K562 (cell line): ENCODE data around the gene PNMA8B. TPM values are rescaled to one million over a fixed set of nuclear protein-coding genes. Genes with fewer than 3 reads are reported as not detected.

Source experiments
- ATAC-seq: fragments of 200-7000 bp; cut with Tn5 transposase; 3 replicates; pipeline ENCODE4 v1.9.1; 2020; ENCODE audit warnings: moderate library complexity
- BruUV-seq: library from RNA; stranded (reverse); fragments of 400-500 nt; replicated peaks from 2 replicates; lab custom pipeline; 2021; lab: Mats Ljungman, UMichigan
- CTCF ChIA-PET: fragments of 300-600 bp; formaldehyde crosslinking; extraction: SDS; loops from one replicate; lab custom pipeline; 2021; ENCODE audit warnings: low intra/inter-chr PET ratio; lab: Yijun Ruan, JAX
- POLR2A ChIA-PET: fragments of 300-600, 350-650 bp; sonication (Branson Sonifier 250); formaldehyde crosslinking; extraction: SDS; loops from one replicate; lab custom pipeline; 2021; ENCODE audit warnings: antibody characterized with exemption, inconsistent platforms; lab: Yijun Ruan, JAX
- DNase-seq, 4 experiments: peaks; one replicate each; pipeline versions ENCODE4 v3.0.0 to v3.0.0-alpha.2; 2011 to 2018; ENCODE audit warnings: low spot score in 3 of 4, mixed read lengths in 3 of 4; ENCODE audit errors: extremely low read depth in 1 of 4
- FAIRE-seq: peaks from 2 replicates; lab custom pipeline; 2011; peaks lifted over from hg19 to GRCh38; lab: Jason Lieb, UNC
- H2AFZ ChIP-seq: 2 replicates; pipeline ENCODE4 v1.6.0; 2011; ENCODE audit warnings: low read depth, low read length, control low read depth, inconsistent platforms
- H3K27ac ChIP-seq: fragments of 200-600 bp; 3 replicates; pipeline ENCODE4 v1.8.0; 2011; ENCODE audit warnings: low read depth, mild to moderate bottlenecking, control low read depth, inconsistent platforms, low read length, moderate library complexity, mixed read lengths; ENCODE audit errors: extremely low read depth
- H3K27me3 ChIP-seq, 2 experiments: fragments of 300-600 bp in 1 of 2; 2 replicates in 1 of 2; 3 replicates in 1 of 2; pipeline versions ENCODE4 v1.6.0 to v1.8.0; 2011; ENCODE audit warnings: inconsistent platforms in 2 of 2, low read length in 2 of 2, mild to moderate bottlenecking in 1 of 2, mixed read lengths in 1 of 2, moderate library complexity in 1 of 2; ENCODE audit not compliant: control insufficient read depth in 2 of 2, insufficient read depth in 2 of 2
- H3K36me3 ChIP-seq: fragments of 300-600 bp; 3 replicates; pipeline ENCODE4 v1.8.0; 2011; ENCODE audit warnings: mild to moderate bottlenecking, low read length, inconsistent platforms; ENCODE audit not compliant: control insufficient read depth, insufficient read depth
- H3K4me1 ChIP-seq, 2 experiments: fragments of 200-600 bp in 1 of 2; replicated peaks in 1 of 2; 2 replicates in 1 of 2; 3 replicates in 1 of 2; pipeline versions ENCODE4 v1.5.1 to v1.8.0; 2011; ENCODE audit warnings: inconsistent platforms in 2 of 2, low read length in 2 of 2, mild to moderate bottlenecking in 1 of 2, mixed read lengths in 1 of 2, moderate library complexity in 1 of 2; ENCODE audit not compliant: control insufficient read depth in 2 of 2, insufficient read depth in 2 of 2
- H3K4me2 ChIP-seq: 2 replicates; pipeline ENCODE4 v1.6.1; 2011; ENCODE audit warnings: low read length, control low read depth, inconsistent platforms, mixed read lengths; ENCODE audit not compliant: insufficient read depth
- H3K4me3 ChIP-seq: fragments of 200-600 bp; sonication (generic), shearing (Covaris generic); 2 replicates; pipeline ENCODE4 v1.5.1; 2016; ENCODE audit warnings: control low read depth, inconsistent platforms
- H3K79me2 ChIP-seq: fragments of 200-600 bp; 3 replicates; pipeline ENCODE4 v1.8.0; 2011; ENCODE audit warnings: low read length, inconsistent platforms; ENCODE audit not compliant: control insufficient read depth, insufficient read depth
- H3K9ac ChIP-seq, 2 experiments: 2 replicates each; pipeline versions ENCODE4 v1.6.0 to v1.6.1; 2011; ENCODE audit warnings: low read depth in 2 of 2, low read length in 2 of 2, control low read depth in 1 of 2, inconsistent platforms in 1 of 2, mild to moderate bottlenecking in 1 of 2, mixed read lengths in 1 of 2; ENCODE audit not compliant: insufficient read depth in 1 of 2
- H3K9me1 ChIP-seq: one replicate; pipeline ENCODE4 v1.6.0; 2011; ENCODE audit warnings: inconsistent platforms, mild to moderate bottlenecking, low read length, moderate library complexity; ENCODE audit not compliant: control insufficient read depth, insufficient read depth
- H3K9me3 ChIP-seq: replicated peaks from 2 replicates; pipeline ENCODE4 v1.5.1; 2011; ENCODE audit warnings: low read depth, low read length, inconsistent platforms; ENCODE audit not compliant: control insufficient read depth, insufficient read depth
- H4K20me1 ChIP-seq: replicated peaks from 2 replicates; pipeline ENCODE4 v1.6.1; 2011; ENCODE audit warnings: low read length, inconsistent platforms, mixed read lengths; ENCODE audit not compliant: control insufficient read depth, insufficient read depth
- ARID3A ChIP-seq: IDR thresholded peaks from 2 replicates; pipeline ENCODE4 v1.6.1; 2012; ENCODE audit warnings: low read depth, low read length, improper control_type of control experiment, borderline replicate concordance
- CTCF ChIP-seq, 3 experiments: IDR thresholded peaks in 2 of 3; conservative IDR thresholded peaks in 1 of 3; 2 replicates each; pipeline ENCODE4 v1.5.1; 2011 to 2012; ENCODE audit warnings: low read length in 3 of 3, mild to moderate bottlenecking in 3 of 3, control low read depth in 2 of 3, improper control_type of control experiment in 1 of 3, inconsistent platforms in 1 of 3, low read depth in 1 of 3, mixed read lengths in 1 of 3, moderate library complexity in 1 of 3; ENCODE audit not compliant: insufficient read depth in 2 of 3
- MAX ChIP-seq: sonication (generic); formaldehyde crosslinking; IDR thresholded peaks from 2 replicates; pipeline ENCODE4 v1.9.0; 2022; ENCODE audit warnings: mild to moderate bottlenecking, missing genetic modification reagents
- SAFB ChIP-seq: fragments of 200-400 bp; formaldehyde crosslinking; IDR thresholded peaks from 2 replicates; pipeline ENCODE4 v1.6.1; 2017; ENCODE audit warnings: low read depth, low read length, borderline replicate concordance
- ZNF263 ChIP-seq: sonication (generic); formaldehyde crosslinking; IDR thresholded peaks from 2 replicates; pipeline ENCODE4 v1.8.0; 2022; ENCODE audit warnings: mild to moderate bottlenecking, missing genetic modification reagents, borderline replicate concordance
- WGBS: fragments of 100-300 bp; shearing (Covaris generic); methylation state at CpG from one replicate; pipeline ENCODE4 v1.1.6; 2016; ENCODE audit warnings: low coverage, mixed read lengths; ENCODE audit not compliant: insufficient coverage; ENCODE audit errors: missing lambda C conversion rate; 5-methylcytosine and 5-hydroxymethylcytosine counted together
- in situ Hi-C: fragments of 300-500 bp; cut with MboI; formaldehyde crosslinking; loops from 4 replicates; pipeline ENCODE4 v1.15.0; 2018; ENCODE audit warnings: inconsistent platforms, mixed read lengths
- intact Hi-C: fragments of 100-400 bp; cut with micrococcal nuclease; formaldehyde crosslinking; loops from 2 replicates; pipeline ENCODE4 v1.14.2; 2022
- polyA plus RNA-seq, 8 experiments: library from polyadenylated mRNA; depleted of rRNA in 4 of 8; stranded (reverse) in 5 of 8; unstranded in 3 of 8; fragments of >200 nt; fragmentation: Nextera tagmentation in 2 of 8; fragmentation: Illumina TruSeq in 1 of 8; extraction: Ambion mirVana in 2 of 8; extraction: Trizol in 1 of 8; gene quantifications; 2 replicates each; pipeline versions ENCODE4 v1.2.1 to v1.2.3, GENCODE V29; 2011 to 2014; ENCODE audit warnings: inconsistent platforms in 1 of 8, missing spikeins in 1 of 8
- total RNA-seq, 7 experiments: library from RNA; depleted of rRNA in 6 of 7; stranded (reverse); fragments of >200 nt in 6 of 7; fragmentation: Illumina TruSeq in 2 of 7; extraction: Trizol in 2 of 7; gene quantifications; 2 replicates each; pipeline versions ENCODE4 v1.2.1 to v1.2.3, GENCODE V29; 2011 to 2021; ENCODE audit warnings: low replicate concordance in 1 of 7

The PNMA8B gene
- total and polyA plus RNA-seq, 9 of the 15 experiments (the other 6 are each of a cell fraction or from before 2014, with no cell fraction given) = not detected

GRCh38 chr19:46489445-46490272, 6.0 kb downstream of the PNMA8B start:
- in situ Hi-C loops (loop anchor here (5.0 kb wide), 1 partner anchor 92 kb away; no protein-coding TSS in a partner anchor), intact Hi-C loops (loop anchor here (2.0 kb wide), 2 partner anchors 23 to 87 kb away; no protein-coding TSS in a partner anchor)
- ChIA-PET POLR2A (interaction anchor here (0.6 to 1.1 kb wide), 4 partner anchors 19 to 206 kb away, joined by 3 to 4 read pairs (median 3); no protein-coding TSS in a partner anchor), CTCF (interaction anchor here (0.7 to 7.8 kb wide), 5 partner anchors 23 to 607 kb away, joined by 4 to 325 read pairs (median 5); partner anchors contain the start of gene DACT3)
- peak overlapping the region; percentile 25; the same call in 1 of the 2 replicates for H3K4me2 ChIP-seq
- 5% methylated on average over 49 of the region's 52 CpGs for WGBS
- H3K9me3 ChIP-seq = no peaks in the 10 kb centered on the region; the same call in 1 of the 2 replicates
- peak; percentile 78 for ATAC-seq
- peak overlapping the region in 1 of 2 experiments; percentile 58; a peak in 1 of 4 replicates for H3K9ac ChIP-seq
- peak overlapping the region; percentile 72; the same call in 1 of the 2 replicates for H2AFZ ChIP-seq
- peaks cover 0 to 36% of the 10 kb centered on the region in 2 experiments; a peak in 4 of 5 replicates for H3K4me1 ChIP-seq
- FAIRE-seq = no peak
- peaks cover 18% of the 10 kb centered on the region for H4K20me1 ChIP-seq
- H3K79me2 ChIP-seq = no peaks in the 10 kb centered on the region
- no peak overlapping the region for H3K4me3 ChIP-seq
- no peaks in the 10 kb centered on the region for H3K9me1 ChIP-seq
- H3K27ac ChIP-seq = no peak overlapping the region
- H3K27me3 ChIP-seq = peaks cover 61 to 86% of the 10 kb centered on the region in 2 experiments
- peak; percentile 39 to 57 (median 54) for DNase-seq
- H3K36me3 ChIP-seq = no peaks in the 10 kb centered on the region
- BruUV-seq = no TSS peak
- peak; percentile 52; the same call in 1 of the 2 replicates for TF ChIP-seq MAX
- TF ChIP-seq SAFB = 0 out of 2 replicates have a peak, but pooled peaks have one; percentile 32
- TF ChIP-seq ARID3A = no peak
- peak; percentile 79 for TF ChIP-seq ZNF263 (CRISPR knock-in tag)
- TF ChIP-seq CTCF (IDR thresholded peaks at IDR 0.05 in 2 of 3, conservative IDR thresholded peaks at IDR 0.05 in 1 of 3; ENCODE audit: insufficient read depth in 2 of 3, low read depth in 1 of 3, low read length in 3 of 3) = peak; percentile 47 to 62 (median 51)
